Measurements from ENCODE around the gene GRXCR2. TPM values are rescaled to one million over a fixed set of nuclear protein-coding genes. Genes with fewer than 3 reads are reported as not detected.
"Not testable (repeated sequence)": the region's sequence is repeated elsewhere in the genome, so short reads cannot be mapped to it uniquely, and the experiment has no call there.

GRXCR2 gene
- total RNA-seq, 1 donor from 2014 or later, result not detected

DNA sequence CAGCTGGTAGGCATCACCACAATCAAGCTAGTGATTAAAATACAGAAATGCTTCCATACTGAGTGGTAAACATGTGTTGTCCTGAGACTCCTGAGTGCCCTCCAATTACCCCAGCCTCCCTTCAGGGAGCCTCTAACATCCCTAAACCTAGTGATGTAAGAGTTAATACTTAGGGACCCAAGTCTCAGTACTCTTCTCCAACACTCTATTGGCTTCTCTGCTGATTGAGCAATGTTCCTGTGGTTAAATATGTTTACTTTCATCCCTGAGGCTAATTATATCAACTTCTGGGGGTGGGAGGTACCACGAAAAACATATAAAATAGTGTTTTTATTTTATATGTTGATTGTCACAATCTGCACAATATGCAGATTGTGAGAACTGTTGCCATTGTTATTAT, 5.0 kb downstream of the GRXCR2 start:
- Mint-ChIP-seq H3K9me3 (ENCODE audit: unreplicated experiment) (no peaks in the 10 kb centered on the region), H3K4me1 (ENCODE audit: unreplicated experiment) (no peaks in the 10 kb centered on the region), H3K27ac (ENCODE audit: unreplicated experiment) (no peak overlapping the region), H3K27me3 (ENCODE audit: unreplicated experiment) (no peaks in the 10 kb centered on the region), H3K4me3 (ENCODE audit: unreplicated experiment) (no peak overlapping the region), H3K36me3 (ENCODE audit: unreplicated experiment) (no peaks in the 10 kb centered on the region)
- no peak for DNase-seq (ENCODE audit: extremely low spot score, unreplicated experiment)
- TF ChIP-seq, protein P1, sequence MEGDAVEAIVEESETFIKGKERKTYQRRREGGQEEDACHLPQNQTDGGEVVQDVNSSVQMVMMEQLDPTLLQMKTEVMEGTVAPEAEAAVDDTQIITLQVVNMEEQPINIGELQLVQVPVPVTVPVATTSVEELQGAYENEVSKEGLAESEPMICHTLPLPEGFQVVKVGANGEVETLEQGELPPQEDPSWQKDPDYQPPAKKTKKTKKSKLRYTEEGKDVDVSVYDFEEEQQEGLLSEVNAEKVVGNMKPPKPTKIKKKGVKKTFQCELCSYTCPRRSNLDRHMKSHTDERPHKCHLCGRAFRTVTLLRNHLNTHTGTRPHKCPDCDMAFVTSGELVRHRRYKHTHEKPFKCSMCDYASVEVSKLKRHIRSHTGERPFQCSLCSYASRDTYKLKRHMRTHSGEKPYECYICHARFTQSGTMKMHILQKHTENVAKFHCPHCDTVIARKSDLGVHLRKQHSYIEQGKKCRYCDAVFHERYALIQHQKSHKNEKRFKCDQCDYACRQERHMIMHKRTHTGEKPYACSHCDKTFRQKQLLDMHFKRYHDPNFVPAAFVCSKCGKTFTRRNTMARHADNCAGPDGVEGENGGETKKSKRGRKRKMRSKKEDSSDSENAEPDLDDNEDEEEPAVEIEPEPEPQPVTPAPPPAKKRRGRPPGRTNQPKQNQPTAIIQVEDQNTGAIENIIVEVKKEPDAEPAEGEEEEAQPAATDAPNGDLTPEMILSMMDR (IDR thresholded peaks at IDR 0.05), result no peak

DNA sequence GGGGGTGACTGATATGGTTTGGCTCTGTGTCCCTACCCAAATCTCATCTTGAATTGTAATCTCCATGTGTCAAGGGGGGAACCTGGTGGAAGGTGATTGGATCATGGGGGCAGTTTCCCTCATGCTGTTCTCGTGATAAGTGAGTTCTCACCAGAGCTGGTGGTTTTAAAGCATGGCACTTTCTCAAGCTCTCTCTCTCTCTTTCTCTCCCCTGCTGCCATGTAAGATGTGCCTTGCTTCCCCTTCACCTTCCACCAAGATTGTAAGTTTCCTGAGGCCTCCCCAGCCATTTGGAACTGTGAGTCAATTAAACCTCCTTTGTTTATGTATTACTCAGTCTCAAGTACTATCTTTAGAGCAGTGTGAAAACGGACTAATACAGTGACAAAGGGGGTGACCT, 8.4 kb downstream of the GRXCR2 start:
- H3K27me3 Mint-ChIP-seq (ENCODE audit: unreplicated experiment); DNase-seq (ENCODE audit: extremely low spot score, unreplicated experiment); H3K4me1 Mint-ChIP-seq (ENCODE audit: unreplicated experiment); H3K27ac Mint-ChIP-seq (ENCODE audit: unreplicated experiment); H3K36me3 Mint-ChIP-seq (ENCODE audit: unreplicated experiment); H3K4me3 Mint-ChIP-seq (ENCODE audit: unreplicated experiment); H3K9me3 Mint-ChIP-seq (ENCODE audit: unreplicated experiment): not testable (repeated sequence)

DNA sequence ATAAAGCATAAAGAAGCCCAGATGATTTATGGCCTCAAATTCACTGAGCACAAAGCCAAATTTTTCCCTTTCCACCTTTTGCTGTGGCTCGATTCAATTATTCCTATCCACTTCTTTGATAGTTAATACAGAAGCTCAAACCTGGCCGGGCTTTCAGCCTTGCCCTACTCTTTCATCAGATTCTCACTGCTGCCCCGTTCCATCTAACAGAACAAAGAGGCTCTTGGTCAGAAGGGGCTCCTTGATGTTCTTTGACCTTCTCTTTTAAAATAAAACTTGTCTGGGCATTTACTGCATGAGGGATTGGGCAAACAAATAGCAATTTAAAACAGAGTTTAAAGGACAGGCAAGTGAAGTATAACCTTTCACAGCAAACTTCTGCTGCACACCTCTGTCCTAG, 9.8 kb downstream of the GRXCR2 start:
- Mint-ChIP-seq H3K9me3 (ENCODE audit: unreplicated experiment) (no peaks in the 10 kb centered on the region), H3K4me3 (ENCODE audit: unreplicated experiment) (no peak overlapping the region), H3K36me3 (ENCODE audit: unreplicated experiment) (no peaks in the 10 kb centered on the region), H3K27me3 (ENCODE audit: unreplicated experiment) (no peaks in the 10 kb centered on the region), H3K4me1 (ENCODE audit: unreplicated experiment) (no peaks in the 10 kb centered on the region), H3K27ac (ENCODE audit: unreplicated experiment) (no peak overlapping the region)
- TF ChIP-seq, protein P1 (IDR thresholded peaks at IDR 0.05), result no peak
- no peak for DNase-seq (ENCODE audit: extremely low spot score, unreplicated experiment)

DNA sequence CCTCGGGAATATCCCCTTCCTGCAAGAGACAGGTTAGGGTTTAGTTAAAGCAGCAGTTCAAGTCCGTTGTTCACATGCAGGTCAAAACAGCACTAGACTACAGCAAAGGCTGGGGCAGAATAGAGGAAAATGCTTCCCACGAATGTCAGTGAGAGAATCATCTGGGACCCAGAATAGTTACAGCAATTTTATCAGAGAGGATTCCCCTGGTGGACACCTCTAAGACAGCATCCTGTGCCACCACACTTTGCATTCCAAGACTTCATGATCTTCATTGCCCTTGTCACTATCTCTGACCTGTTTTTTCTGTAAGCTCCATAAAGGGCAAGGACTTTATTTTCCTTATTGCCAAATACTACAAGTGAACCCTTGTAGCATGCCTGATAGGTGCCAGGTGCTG, 12.9 kb downstream of the GRXCR2 start:
- no peaks in the 10 kb centered on the region for H3K36me3 Mint-ChIP-seq (ENCODE audit: unreplicated experiment)
- H3K4me1 Mint-ChIP-seq (ENCODE audit: unreplicated experiment), result peaks cover 12% of the 10 kb centered on the region
- H3K4me3 Mint-ChIP-seq (ENCODE audit: unreplicated experiment), result no peak overlapping the region
- TF ChIP-seq, protein P1 (IDR thresholded peaks at IDR 0.05), result no peak
- no peaks in the 10 kb centered on the region for H3K27me3 Mint-ChIP-seq (ENCODE audit: unreplicated experiment)
- H3K9me3 Mint-ChIP-seq (ENCODE audit: unreplicated experiment), result no peaks in the 10 kb centered on the region
- no peak overlapping the region for H3K27ac Mint-ChIP-seq (ENCODE audit: unreplicated experiment)
- no peak for DNase-seq (ENCODE audit: extremely low spot score, unreplicated experiment)

DNA sequence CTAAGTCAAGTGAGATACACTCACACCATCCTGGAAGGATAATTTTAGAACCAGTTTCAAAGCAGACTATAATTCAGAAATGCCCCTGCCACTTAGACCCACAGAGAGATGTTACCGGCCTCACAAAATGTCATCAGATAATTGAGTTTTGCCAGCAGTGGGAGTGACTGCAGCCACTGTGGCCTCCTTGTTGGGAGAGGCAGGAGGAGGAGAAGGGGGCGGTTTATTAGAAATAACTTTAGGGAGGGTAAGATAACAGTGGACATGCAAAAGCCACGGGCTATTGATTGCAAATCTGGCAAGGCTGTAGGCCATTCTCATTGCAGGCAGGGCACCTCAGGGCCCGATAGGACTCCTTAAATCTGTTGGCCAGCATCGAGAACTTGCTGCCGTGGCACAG, 13.4 kb downstream of the GRXCR2 start:
- no peaks in the 10 kb centered on the region for H3K36me3 Mint-ChIP-seq (ENCODE audit: unreplicated experiment)
- H3K4me3 Mint-ChIP-seq (ENCODE audit: unreplicated experiment), result no peak overlapping the region
- TF ChIP-seq, protein P1 (IDR thresholded peaks at IDR 0.05), result no peak

DNA sequence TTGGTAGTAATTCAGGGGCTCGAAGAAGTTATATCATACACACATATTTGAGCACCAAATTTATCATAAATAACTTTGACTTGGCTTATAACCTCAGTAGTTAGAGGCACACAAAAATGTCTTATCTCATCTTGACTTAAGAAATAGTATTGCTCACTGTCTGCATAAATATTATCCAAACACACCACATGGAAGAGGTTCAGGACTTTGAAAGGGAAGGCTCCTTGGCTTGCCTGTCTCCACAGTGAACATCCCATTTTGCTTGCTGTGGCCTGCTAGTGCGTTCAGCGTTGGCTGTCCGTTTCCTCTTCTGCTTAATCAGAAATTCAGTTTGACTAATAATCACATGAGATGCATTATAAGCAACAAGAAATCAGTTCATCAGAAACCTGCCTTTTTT, 13.9 kb downstream of the GRXCR2 start:
- Mint-ChIP-seq H3K9me3 (ENCODE audit: unreplicated experiment) (no peaks in the 10 kb centered on the region), H3K4me3 (ENCODE audit: unreplicated experiment) (no peak overlapping the region), H3K27me3 (ENCODE audit: unreplicated experiment) (no peaks in the 10 kb centered on the region), H3K4me1 (ENCODE audit: unreplicated experiment) (peaks cover 18% of the 10 kb centered on the region), H3K27ac (ENCODE audit: unreplicated experiment) (no peak overlapping the region), H3K36me3 (ENCODE audit: unreplicated experiment) (no peaks in the 10 kb centered on the region)
- TF ChIP-seq, protein P1 (IDR thresholded peaks at IDR 0.05), result no peak
- DNase-seq (ENCODE audit: extremely low spot score, unreplicated experiment), result no peak

More for the DNA sequence above, 13.4 kb downstream of the GRXCR2 start:
- Mint-ChIP-seq H3K9me3 (ENCODE audit: unreplicated experiment) (no peaks in the 10 kb centered on the region), H3K27me3 (ENCODE audit: unreplicated experiment) (no peaks in the 10 kb centered on the region), H3K4me1 (ENCODE audit: unreplicated experiment) (peaks cover 16% of the 10 kb centered on the region), H3K27ac (ENCODE audit: unreplicated experiment) (no peak overlapping the region)
- no peak for DNase-seq (ENCODE audit: extremely low spot score, unreplicated experiment)
